Activated CD8-positive, alpha-beta memory T cell treated with anti-CD3 and anti-CD28 coated beads, Interleukin-2, amount 50 U/mL, for 24 hours (primary cell): Measurements from ENCODE around the gene PTTG1IP2.

Experiments used
- DNase-seq: peaks from one replicate; pipeline ENCODE4 v3.0.0-alpha.2; 2020; ENCODE audit errors: extremely low read depth

PTTG1IP2 gene

DNA sequence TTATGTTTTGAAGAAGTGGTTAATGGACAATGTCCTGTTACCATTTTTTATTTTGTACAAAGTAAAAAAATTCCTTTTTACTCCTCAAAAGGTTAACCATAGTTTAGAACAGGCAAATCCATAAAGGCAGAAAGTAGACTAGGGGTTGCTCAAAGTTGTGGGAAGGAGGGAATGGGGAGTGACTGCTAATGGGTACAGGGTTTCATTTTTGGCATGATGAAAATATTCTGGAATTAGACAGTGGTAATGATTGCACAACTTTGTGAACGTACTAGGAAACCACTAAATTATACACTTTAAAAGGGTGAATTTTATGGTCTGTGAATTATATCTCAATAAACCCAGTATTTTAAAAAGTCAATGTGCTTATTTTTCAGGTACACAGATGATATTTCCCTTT, 91.3 kb downstream of the PTTG1IP2 start:
- DNase-seq = no peak
